ENCODE measurements around the gene NTN1. TPM values are rescaled to one million over a fixed set of nuclear protein-coding genes. Genes with fewer than 3 reads are reported as not detected.

The NTN1 gene
- total RNA-seq, 1 experiment from 2014 or later: 4.2 TPM

DNA sequence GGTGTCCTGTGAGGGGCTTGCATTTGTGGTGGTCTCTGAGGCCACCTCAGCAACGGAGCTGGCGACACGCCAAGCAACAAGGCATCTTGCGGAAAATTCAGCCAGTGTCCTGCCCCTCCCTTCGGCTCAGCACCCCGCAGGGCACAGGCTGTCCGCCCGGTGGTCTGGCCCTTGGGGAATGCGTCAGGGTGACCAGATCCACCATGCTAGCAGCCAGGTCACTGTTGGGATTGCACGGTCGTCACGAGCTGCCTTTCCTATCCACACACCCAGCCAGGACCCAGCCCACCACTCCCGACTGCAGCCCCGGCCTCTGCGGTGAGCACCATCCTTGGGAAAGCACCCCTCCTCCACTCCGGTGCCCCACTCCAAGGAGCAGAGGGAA lies 221.2 kb downstream of the NTN1 start:
- H3K36me3 ChIP-seq (ENCODE audit: control insufficient read depth in 1 of 2, insufficient read depth in 2 of 2, low read length in 2 of 2): no peaks in the 10 kb centered on the region
- no peaks in the 10 kb centered on the region for H3K27me3 ChIP-seq (ENCODE audit: insufficient read depth, low read length)
- TF ChIP-seq ELF1 (IDR thresholded peaks at IDR 0.05; ENCODE audit: borderline replicate concordance, low read depth) (no peak), YY1 (IDR thresholded peaks at IDR 0.05; ENCODE audit: extremely low read depth, insufficient replicate concordance, low read depth, low read length) (no peak), POLR2AphosphoS5 (IDR thresholded peaks at IDR 0.05; ENCODE audit: low read depth, low read length) (no peak), SP1 (IDR thresholded peaks at IDR 0.05; ENCODE audit: low read depth) (no peak), CBX3 (IDR thresholded peaks at IDR 0.05; ENCODE audit: low read depth) (no peak), POLR2A (IDR thresholded peaks at IDR 0.05; ENCODE audit: borderline replicate concordance, extremely low read depth, insufficient read depth, insufficient read length) (no peak)
- TF ChIP-seq, protein P1, sequence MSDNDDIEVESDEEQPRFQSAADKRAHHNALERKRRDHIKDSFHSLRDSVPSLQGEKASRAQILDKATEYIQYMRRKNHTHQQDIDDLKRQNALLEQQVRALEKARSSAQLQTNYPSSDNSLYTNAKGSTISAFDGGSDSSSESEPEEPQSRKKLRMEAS (IDR thresholded peaks at IDR 0.05): no peak
- TF ChIP-seq, protein P2, sequence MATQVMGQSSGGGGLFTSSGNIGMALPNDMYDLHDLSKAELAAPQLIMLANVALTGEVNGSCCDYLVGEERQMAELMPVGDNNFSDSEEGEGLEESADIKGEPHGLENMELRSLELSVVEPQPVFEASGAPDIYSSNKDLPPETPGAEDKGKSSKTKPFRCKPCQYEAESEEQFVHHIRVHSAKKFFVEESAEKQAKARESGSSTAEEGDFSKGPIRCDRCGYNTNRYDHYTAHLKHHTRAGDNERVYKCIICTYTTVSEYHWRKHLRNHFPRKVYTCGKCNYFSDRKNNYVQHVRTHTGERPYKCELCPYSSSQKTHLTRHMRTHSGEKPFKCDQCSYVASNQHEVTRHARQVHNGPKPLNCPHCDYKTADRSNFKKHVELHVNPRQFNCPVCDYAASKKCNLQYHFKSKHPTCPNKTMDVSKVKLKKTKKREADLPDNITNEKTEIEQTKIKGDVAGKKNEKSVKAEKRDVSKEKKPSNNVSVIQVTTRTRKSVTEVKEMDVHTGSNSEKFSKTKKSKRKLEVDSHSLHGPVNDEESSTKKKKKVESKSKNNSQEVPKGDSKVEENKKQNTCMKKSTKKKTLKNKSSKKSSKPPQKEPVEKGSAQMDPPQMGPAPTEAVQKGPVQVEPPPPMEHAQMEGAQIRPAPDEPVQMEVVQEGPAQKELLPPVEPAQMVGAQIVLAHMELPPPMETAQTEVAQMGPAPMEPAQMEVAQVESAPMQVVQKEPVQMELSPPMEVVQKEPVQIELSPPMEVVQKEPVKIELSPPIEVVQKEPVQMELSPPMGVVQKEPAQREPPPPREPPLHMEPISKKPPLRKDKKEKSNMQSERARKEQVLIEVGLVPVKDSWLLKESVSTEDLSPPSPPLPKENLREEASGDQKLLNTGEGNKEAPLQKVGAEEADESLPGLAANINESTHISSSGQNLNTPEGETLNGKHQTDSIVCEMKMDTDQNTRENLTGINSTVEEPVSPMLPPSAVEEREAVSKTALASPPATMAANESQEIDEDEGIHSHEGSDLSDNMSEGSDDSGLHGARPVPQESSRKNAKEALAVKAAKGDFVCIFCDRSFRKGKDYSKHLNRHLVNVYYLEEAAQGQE (IDR thresholded peaks at IDR 0.05; ENCODE audit: low read depth): no peak
- H3K9me3 ChIP-seq (ENCODE audit: control insufficient read depth in 1 of 2, insufficient read depth in 1 of 2, low read depth in 1 of 2, low read length in 2 of 2): no peaks in the 10 kb centered on the region
- POLR2A ChIA-PET: no interaction called here
- RAD21 ChIA-PET (ENCODE audit: low non-redundant PET in 1 of 2, low total read pairs in 2 of 2, uncharacterized antibody in 2 of 2, unreplicated experiment in 2 of 2): no interaction called here
- no peak overlapping the region for H2AFZ ChIP-seq (ENCODE audit: low read depth, low read length, poor library complexity, severe bottlenecking)
- peaks cover 13 to 16% of the 10 kb centered on the region in 2 experiments for H3K4me1 ChIP-seq (ENCODE audit: control insufficient read depth in 1 of 2, insufficient read depth in 2 of 2, low read length in 2 of 2)
- intact Hi-C loops (cut with micrococcal nuclease): no loop called here
- no TSS peak for BruUV-seq (replicated peaks)
- H3K9me2 ChIP-seq (ENCODE audit: insufficient read depth): no peaks in the 10 kb centered on the region
- H3K79me2 ChIP-seq (ENCODE audit: insufficient read depth, low read length): no peaks in the 10 kb centered on the region
- no peak overlapping the region for H3K4me2 ChIP-seq (ENCODE audit: low read length)
- no peak for DNase-seq (ENCODE audit: low read depth, low spot score)
- no peak overlapping the region for H3K4me3 ChIP-seq (replicated peaks in 1 of 2; ENCODE audit: low read depth in 1 of 2, low read length in 2 of 2)
- H4K20me1 ChIP-seq (ENCODE audit: insufficient read depth): no peaks in the 10 kb centered on the region
- CTCF ChIA-PET: no interaction called here
- H3K9ac ChIP-seq (ENCODE audit: low read length): no peak overlapping the region
- H3K27ac ChIP-seq (ENCODE audit: low read depth, low read length): no peak overlapping the region
- ATAC-seq: no peak

Measured in HCT116 (cell line).